ENCODE results near the gene CCDC107.

CCDC107 gene

DNA sequence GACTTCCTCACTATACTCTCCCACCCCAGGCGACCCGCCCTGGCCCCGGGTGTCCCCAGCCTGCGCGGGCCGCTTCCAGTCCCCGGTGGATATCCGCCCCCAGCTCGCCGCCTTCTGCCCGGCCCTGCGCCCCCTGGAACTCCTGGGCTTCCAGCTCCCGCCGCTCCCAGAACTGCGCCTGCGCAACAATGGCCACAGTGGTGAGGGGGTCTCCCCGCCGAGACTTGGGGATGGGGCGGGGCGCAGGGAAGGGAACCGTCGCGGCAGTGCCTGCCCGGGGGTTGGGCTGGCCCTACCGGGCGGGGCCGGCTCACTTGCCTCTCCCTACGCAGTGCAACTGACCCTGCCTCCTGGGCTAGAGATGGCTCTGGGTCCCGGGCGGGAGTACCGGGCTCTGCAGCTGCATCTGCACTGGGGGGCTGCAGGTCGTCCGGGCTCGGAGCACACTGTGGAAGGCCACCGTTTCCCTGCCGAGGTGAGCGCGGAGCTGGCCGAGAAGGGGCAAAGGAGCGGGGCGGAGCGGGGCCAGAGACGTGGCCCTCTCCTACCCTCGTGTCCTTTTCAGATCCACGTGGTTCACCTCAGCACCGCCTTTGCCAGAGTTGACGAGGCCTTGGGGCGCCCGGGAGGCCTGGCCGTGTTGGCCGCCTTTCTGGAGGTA, 17.8 kb downstream of the CCDC107 start:
- TF ChIP-seq, protein P1, sequence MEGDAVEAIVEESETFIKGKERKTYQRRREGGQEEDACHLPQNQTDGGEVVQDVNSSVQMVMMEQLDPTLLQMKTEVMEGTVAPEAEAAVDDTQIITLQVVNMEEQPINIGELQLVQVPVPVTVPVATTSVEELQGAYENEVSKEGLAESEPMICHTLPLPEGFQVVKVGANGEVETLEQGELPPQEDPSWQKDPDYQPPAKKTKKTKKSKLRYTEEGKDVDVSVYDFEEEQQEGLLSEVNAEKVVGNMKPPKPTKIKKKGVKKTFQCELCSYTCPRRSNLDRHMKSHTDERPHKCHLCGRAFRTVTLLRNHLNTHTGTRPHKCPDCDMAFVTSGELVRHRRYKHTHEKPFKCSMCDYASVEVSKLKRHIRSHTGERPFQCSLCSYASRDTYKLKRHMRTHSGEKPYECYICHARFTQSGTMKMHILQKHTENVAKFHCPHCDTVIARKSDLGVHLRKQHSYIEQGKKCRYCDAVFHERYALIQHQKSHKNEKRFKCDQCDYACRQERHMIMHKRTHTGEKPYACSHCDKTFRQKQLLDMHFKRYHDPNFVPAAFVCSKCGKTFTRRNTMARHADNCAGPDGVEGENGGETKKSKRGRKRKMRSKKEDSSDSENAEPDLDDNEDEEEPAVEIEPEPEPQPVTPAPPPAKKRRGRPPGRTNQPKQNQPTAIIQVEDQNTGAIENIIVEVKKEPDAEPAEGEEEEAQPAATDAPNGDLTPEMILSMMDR (conservative IDR thresholded peaks at IDR 0.05; ENCODE audit: low read depth): no peak
- no peak for DNase-seq (ENCODE audit: low spot score)
- POLR2A ChIA-PET (ENCODE audit: low non-redundant PET): no interaction called here

DNA sequence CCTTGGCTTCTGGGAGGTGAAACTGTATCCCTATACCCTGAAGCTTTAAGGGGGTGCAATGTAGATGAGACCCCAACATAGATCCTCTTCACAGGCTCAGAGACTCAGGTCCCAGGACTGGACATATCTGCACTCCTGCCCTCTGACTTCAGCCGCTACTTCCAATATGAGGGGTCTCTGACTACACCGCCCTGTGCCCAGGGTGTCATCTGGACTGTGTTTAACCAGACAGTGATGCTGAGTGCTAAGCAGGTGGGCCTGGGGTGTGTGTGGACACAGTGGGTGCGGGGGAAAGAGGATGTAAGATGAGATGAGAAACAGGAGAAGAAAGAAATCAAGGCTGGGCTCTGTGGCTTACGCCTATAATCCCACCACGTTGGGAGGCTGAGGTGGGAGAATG, 21.0 kb downstream of the CCDC107 start:
- POLR2A ChIA-PET (ENCODE audit: low non-redundant PET): interaction anchor here (0.8 kb wide), 1 partner anchor 10 kb away, joined by 3 read pairs; no protein-coding TSS in a partner anchor
- TF ChIP-seq, protein P1 (conservative IDR thresholded peaks at IDR 0.05; ENCODE audit: low read depth): no peak
- DNase-seq (ENCODE audit: low spot score): no peak
- H3K27ac ChIP-seq: no peak overlapping the region
- CTCF ChIA-PET: no interaction called here

More for the DNA sequence above, 17.8 kb downstream of the CCDC107 start:
- no peak overlapping the region for H3K27ac ChIP-seq
- CTCF ChIA-PET: interaction anchor here (0.9 kb wide), 1 partner anchor 39 kb away, joined by 3 read pairs; no protein-coding TSS in a partner anchor

DNA sequence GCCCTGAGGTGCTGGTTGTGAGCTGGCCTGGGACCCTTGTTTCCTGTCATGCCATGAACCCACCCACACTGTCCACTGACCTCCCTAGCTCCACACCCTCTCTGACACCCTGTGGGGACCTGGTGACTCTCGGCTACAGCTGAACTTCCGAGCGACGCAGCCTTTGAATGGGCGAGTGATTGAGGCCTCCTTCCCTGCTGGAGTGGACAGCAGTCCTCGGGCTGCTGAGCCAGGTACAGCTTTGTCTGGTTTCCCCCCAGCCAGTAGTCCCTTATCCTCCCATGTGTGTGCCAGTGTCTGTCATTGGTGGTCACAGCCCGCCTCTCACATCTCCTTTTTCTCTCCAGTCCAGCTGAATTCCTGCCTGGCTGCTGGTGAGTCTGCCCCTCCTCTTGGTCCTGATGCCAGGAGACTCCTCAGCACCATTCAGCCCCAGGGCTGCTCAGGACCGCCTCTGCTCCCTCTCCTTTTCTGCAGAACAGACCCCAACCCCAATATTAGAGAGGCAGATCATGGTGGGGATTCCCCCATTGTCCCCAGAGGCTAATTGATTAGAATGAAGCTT, 21.8 kb downstream of the CCDC107 start:
- CTCF ChIA-PET: no interaction called here

DNA sequence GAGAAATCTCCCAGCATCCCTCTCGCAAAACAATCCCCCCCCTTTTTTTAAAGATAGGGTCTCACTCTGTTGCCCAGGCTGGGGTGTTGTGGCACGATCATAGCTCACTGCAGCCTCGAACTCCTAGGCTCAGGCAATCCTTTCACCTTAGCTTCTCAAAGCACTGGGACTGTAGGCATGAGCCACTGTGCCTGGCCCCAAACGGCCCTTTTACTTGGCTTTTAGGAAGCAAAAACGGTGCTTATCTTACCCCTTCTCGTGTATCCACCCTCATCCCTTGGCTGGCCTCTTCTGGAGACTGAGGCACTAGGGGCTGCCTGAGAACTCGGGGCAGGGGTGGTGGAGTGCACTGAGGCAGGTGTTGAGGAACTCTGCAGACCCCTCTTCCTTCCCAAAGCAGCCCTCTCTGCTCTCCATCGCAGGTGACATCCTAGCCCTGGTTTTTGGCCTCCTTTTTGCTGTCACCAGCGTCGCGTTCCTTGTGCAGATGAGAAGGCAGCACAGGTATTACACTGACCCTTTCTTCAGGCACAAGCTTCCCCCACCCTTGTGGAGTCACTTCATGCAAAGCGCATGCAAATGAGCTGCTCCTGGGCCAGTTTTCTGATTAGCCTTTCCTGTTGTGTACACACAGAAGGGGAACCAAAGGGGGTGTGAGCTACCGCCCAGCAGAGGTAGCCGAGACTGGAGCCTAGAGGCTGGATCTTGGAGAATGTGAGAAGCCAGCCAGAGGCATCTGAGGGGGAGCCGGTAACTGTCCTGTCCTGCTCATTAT, 22.4 kb downstream of the CCDC107 start:
- CTCF ChIA-PET: no interaction called here
- peak overlapping the region; percentile 20; the same call in 1 of the 2 replicates for H3K27ac ChIP-seq
- no peak for DNase-seq (ENCODE audit: low spot score)
- POLR2A ChIA-PET (ENCODE audit: low non-redundant PET): no interaction called here
- TF ChIP-seq, protein P1 (conservative IDR thresholded peaks at IDR 0.05; ENCODE audit: low read depth): no peak

More for the DNA sequence above, 21.8 kb downstream of the CCDC107 start:
- peak overlapping the region; percentile 20; the same call in 1 of the 2 replicates for H3K27ac ChIP-seq
- DNase-seq (ENCODE audit: low spot score): no peak
- POLR2A ChIA-PET (ENCODE audit: low non-redundant PET): interaction anchor here (0.8 kb wide), 1 partner anchor 9 kb away, joined by 3 read pairs; no protein-coding TSS in a partner anchor
- TF ChIP-seq, protein P1 (conservative IDR thresholded peaks at IDR 0.05; ENCODE audit: low read depth): no peak

DNA sequence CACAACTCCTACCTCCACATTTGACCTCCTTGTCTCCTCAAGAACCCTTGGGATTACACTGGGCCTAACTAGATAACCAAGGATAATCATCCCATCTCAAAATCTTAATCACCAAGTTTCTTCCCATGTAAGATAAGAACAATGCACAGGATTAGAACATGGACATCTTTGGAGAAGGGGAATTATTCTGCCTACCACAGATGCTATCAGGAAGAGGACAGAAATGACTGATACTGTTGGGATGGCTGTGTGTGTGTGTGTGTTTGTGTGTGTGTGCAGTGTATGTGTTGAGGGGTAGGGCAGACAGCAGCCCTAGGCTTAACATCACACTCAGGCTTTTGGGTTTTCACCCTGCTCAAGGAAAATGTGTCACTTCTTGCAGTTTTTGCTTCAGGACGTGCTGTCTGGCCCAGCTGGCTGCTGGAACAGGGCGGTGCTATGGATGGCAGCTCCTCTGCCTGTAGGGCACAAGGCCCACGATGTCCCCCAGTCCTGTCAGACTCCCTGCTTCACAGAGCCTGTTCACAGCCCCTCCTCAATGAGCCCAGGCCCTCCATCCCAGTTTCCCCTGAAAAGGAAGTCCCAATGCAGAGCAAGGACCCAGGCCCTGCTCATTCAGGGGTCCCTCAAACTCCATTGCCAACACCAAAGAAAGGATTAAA, 23.4 kb downstream of the CCDC107 start:
- H3K27ac ChIP-seq: peak overlapping the region; percentile 60
- DNase-seq (ENCODE audit: low spot score): no peak
- TF ChIP-seq, protein P1 (conservative IDR thresholded peaks at IDR 0.05; ENCODE audit: low read depth): no peak
- ChIA-PET POLR2A (ENCODE audit: low non-redundant PET) (no interaction called here), CTCF (no interaction called here)

DNA sequence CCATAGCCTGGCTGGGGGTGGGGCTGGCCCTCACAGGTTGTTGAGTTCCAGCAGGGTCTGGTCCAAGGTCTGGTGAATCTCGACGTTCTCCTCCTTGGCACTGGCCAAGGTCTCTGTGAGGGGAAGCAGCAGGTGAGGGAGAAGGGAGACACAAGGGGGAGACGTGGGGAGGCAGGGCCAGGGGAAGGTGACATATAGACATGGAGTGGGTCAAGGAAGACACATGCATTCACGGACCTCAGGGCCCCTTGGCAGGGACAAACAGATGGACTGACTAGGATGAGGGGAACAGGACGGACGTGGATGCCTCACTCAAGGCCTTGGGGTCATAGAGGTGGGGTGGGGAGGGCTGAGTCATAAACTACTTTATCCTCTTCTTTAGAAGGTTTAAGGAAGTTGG, 24.0 kb downstream of the CCDC107 start:
- POLR2A ChIA-PET (ENCODE audit: low non-redundant PET): no interaction called here
- no peak for DNase-seq (ENCODE audit: low spot score)
- CTCF ChIA-PET: no interaction called here
- TF ChIP-seq, protein P1 (conservative IDR thresholded peaks at IDR 0.05; ENCODE audit: low read depth): no peak
- H3K27ac ChIP-seq: peak overlapping the region; percentile 60

Measured in RWPE1 (cell line).